ENCODE measurements around the gene MKNK1.

MKNK1 gene

GRCh38 chr1:46637444-46638083, 33.5 kb upstream of the MKNK1 start:
- DNase-seq (ENCODE audit: low read depth in 1 of 2, low spot score in 1 of 2) = no peak
- Histone ChIP-seq H3K27ac (replicated peaks) (no peak overlapping the region), H3K4me3 (replicated peaks; ENCODE audit: insufficient read depth, low read length) (no peak overlapping the region), H3K27me3 (ENCODE audit: insufficient read depth, poor library complexity, severe bottlenecking) (no peaks in the 10 kb centered on the region)
- TF ChIP-seq GABPA (IDR thresholded peaks at IDR 0.05; ENCODE audit: low read depth) (no peak), REST (IDR thresholded peaks at IDR 0.05; ENCODE audit: insufficient replicate concordance, low read depth) (no peak), SPI1 (IDR thresholded peaks at IDR 0.05; ENCODE audit: borderline replicate concordance, low read depth) (no peak), POLR2AphosphoS5 (IDR thresholded peaks at IDR 0.05; ENCODE audit: low read depth) (no peak)

- Histone ChIP-seq H3K27me3 (ENCODE audit: insufficient read depth, poor library complexity, severe bottlenecking) (no peaks in the 10 kb centered on the region), H3K4me3 (replicated peaks; ENCODE audit: insufficient read depth, low read length) (no peak overlapping the region), H3K27ac (replicated peaks) (no peak overlapping the region)
- DNase-seq (ENCODE audit: low read depth in 1 of 2, low spot score in 1 of 2) = no peak
- TF ChIP-seq GABPA (IDR thresholded peaks at IDR 0.05; ENCODE audit: low read depth) (no peak), REST (IDR thresholded peaks at IDR 0.05; ENCODE audit: insufficient replicate concordance, low read depth) (no peak), CTCF (IDR thresholded peaks at IDR 0.05; ENCODE audit: insufficient read depth, low read length) (no peak), POLR2AphosphoS5 (IDR thresholded peaks at IDR 0.05; ENCODE audit: low read depth) (no peak), SPI1 (IDR thresholded peaks at IDR 0.05; ENCODE audit: borderline replicate concordance, low read depth) (no peak)
Observed at GRCh38 chr1:46635205-46635604, 31.1 kb upstream of the MKNK1 start.

GRCh38 chr1:46630719-46631118, 26.7 kb upstream of the MKNK1 start:
- no peak for DNase-seq (ENCODE audit: low read depth in 1 of 2, low spot score in 1 of 2)
- no peak overlapping the region for H3K27ac ChIP-seq (replicated peaks)
- TF ChIP-seq GABPA (IDR thresholded peaks at IDR 0.05; ENCODE audit: low read depth) (no peak), SPI1 (IDR thresholded peaks at IDR 0.05; ENCODE audit: borderline replicate concordance, low read depth) (no peak), CTCF (IDR thresholded peaks at IDR 0.05; ENCODE audit: insufficient read depth, low read length) (no peak), POLR2AphosphoS5 (IDR thresholded peaks at IDR 0.05; ENCODE audit: low read depth) (no peak), REST (IDR thresholded peaks at IDR 0.05; ENCODE audit: insufficient replicate concordance, low read depth) (no peak)
- no peak overlapping the region for H3K4me3 ChIP-seq (replicated peaks; ENCODE audit: insufficient read depth, low read length)
- H3K27me3 ChIP-seq (ENCODE audit: insufficient read depth, poor library complexity, severe bottlenecking) = no peaks in the 10 kb centered on the region

All from HL-60 (cell line).